AG04450 (cell line): ENCODE data around the gene PTPN13. TPM values are rescaled to one million over a fixed set of nuclear protein-coding genes. Genes with fewer than 3 reads are reported as not detected.

ENCODE experiments used
- CTCF ChIA-PET: fragments of 300-600, 350-600 bp; formaldehyde crosslinking; extraction: SDS; loops from one replicate; lab custom pipeline; 2022; ENCODE audit warnings: antibody characterized with exemption, inconsistent platforms; lab: Charles Lee
- POLR2A ChIA-PET: fragments of 350-600 bp; formaldehyde crosslinking; extraction: SDS; loops from one replicate; lab custom pipeline; 2021; ENCODE audit warnings: antibody characterized with exemption, inconsistent platforms; lab: Yijun Ruan, JAX
- DNase-seq: peaks from one replicate; pipeline ENCODE4 v3.0.0-alpha.2; 2011; ENCODE audit warnings: low read depth, low spot score
- H3K27ac ChIP-seq: one replicate; pipeline ENCODE4 v1.5.1; 2012; ENCODE audit warnings: low read depth, low read length, control low read depth
- H3K27me3 ChIP-seq: one replicate; pipeline ENCODE4 v1.6.0; 2012; ENCODE audit warnings: low read length; ENCODE audit not compliant: control insufficient read depth, insufficient read depth
- H3K4me3 ChIP-seq: 2 replicates; pipeline ENCODE4 v1.5.1; 2011; ENCODE audit warnings: mild to moderate bottlenecking, low read depth, low read length, control low read depth
- H3K9me3 ChIP-seq: 2 replicates; pipeline ENCODE4 v1.5.1; 2012; ENCODE audit warnings: low read length; ENCODE audit not compliant: control insufficient read depth, insufficient read depth
- CTCF ChIP-seq: IDR thresholded peaks from 2 replicates; pipeline ENCODE4 v1.5.1; 2011; ENCODE audit warnings: low read depth, low read length, control low read depth, inconsistent platforms
- polyA plus RNA-seq: library from polyadenylated mRNA; depleted of rRNA; stranded (reverse); fragments of >200 nt; gene quantifications from 2 replicates; pipeline ENCODE4 v1.2.3, GENCODE V29; 2011; rRNA removed

Gene PTPN13
- polyA plus RNA-seq, 1 experiment = 26.7 TPM

GRCh38 chr4:86856896-86857295, 262.8 kb downstream of the PTPN13 start:
- H3K27me3 ChIP-seq = no peaks in the 10 kb centered on the region
- CTCF ChIA-PET = interaction anchor here (0.7 to 1.0 kb wide), 2 partner anchors 242 to 361 kb away, joined by 3 to 5 read pairs; no protein-coding TSS in a partner anchor
- H3K4me3 ChIP-seq = no peak overlapping the region
- POLR2A ChIA-PET = no interaction called here
- H3K9me3 ChIP-seq = no peaks in the 10 kb centered on the region
- DNase-seq = no peak
- TF ChIP-seq CTCF = no peak
- H3K27ac ChIP-seq = no peak overlapping the region

- CTCF ChIA-PET = interaction anchor here (1.0 kb wide), 1 partner anchor 362 kb away, joined by 3 read pairs; no protein-coding TSS in a partner anchor
- no peak overlapping the region for H3K27ac ChIP-seq
- TF ChIP-seq CTCF = no peak
- no peak overlapping the region for H3K4me3 ChIP-seq
- H3K27me3 ChIP-seq = no peaks in the 10 kb centered on the region
- no peaks in the 10 kb centered on the region for H3K9me3 ChIP-seq
- POLR2A ChIA-PET = no interaction called here
- no peak for DNase-seq
Measured at GRCh38 chr4:86857341-86858052, 263.4 kb downstream of the PTPN13 start.

Other genes with a start within 250 kb of the PTPN13 start
- 11.3 and 16.3 TPM in 2 replicates for gene MAPK10, start 234.3 kb upstream of the PTPN13 start, polyA plus RNA-seq